Activated CD4-positive, alpha-beta T cell treated with anti-CD3 and anti-CD28 coated beads, Interleukin-2, amount 50 U/mL, for 1 hour (primary cell): ENCODE measurements around the gene MCTP1.

Source experiments
- DNase-seq: peaks from one replicate; pipeline ENCODE4 v3.0.0-alpha.2; 2020

MCTP1 gene

DNA sequence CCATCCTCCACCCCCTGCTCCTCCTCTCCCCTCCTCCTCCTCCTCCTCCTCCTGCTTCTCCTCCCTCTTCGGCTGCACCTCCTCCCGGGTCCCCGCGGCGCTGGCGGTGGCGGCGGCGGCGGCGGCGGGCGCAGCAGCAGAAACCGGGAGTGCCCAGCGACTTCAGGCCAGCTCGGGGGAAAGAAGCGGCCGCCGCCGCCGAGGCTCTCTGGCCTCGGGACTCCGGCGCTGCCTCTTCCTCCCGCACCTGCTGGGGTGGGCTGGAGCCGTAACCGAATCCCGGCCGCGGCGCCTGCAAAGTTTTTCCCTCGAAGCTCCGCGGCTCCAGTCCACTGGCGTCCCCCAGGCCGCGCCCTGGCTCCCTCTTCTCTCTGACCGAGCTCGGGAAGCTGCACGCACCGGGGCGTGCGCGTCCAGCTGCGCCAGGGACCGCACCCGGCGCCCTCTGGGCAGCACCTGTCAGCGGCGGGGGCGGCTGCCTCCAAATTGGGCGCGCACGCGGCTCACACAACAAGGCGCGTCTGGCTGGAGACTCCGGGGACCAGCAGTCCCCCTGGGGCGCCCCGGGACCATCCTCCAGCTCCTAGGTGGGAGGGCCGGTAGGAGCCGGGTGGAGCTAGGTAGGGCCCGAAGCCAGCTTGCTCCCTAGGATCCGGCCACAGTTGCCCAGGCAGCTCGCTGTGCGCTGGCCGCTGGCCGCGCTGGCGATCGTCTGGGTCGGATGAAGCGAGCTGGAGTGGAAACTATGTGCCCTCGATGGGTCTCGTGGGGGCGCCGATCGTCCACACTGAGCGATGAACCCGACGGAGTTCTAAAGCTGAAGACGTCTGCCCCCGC is at the start of gene MCTP1:
TSS of gene MCTP1 (minus strand) at position 523 of the 837 bp plus-strand sequence.
- DNase-seq = no peak

DNA sequence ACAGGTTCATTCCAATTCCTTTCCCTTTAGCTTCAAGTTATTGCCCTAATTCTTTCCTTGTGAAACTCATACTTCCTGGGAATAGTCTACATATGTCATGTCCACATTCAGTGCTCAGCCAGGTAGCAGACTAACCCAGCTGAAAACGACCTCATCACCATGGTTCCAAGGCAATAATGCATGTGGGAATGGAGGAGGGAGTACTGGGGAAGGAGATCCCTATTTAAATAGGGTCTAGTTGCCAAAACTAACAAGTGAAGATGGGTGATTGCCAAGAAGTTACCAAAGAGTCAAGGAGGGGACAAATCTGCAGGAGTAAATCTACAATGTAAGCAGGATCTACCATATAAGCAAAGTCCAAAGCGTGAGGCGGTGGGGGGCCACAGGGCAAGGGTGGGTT is 47.3 kb upstream of the MCTP1 start:
- DNase-seq = no peak

DNA sequence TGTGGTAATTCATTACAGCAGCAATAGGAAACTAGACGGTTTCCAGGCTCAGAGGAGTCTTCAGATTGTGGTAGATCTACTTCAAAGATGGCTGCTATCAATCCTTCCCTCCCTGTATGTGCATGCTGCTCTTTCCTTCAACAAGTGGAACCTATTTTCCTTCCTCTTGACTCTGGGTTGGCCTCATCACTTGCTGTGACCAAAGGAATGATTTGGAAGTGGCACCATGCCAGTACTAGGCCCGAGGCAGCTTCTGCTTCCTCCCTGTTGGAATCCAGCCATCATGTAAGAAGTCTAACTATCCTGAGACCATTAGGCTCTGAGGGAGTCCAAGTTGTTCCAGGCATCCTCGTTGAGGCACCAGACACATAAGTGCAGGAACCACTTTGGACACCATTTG is 46.5 kb upstream of the MCTP1 start:
- no peak for DNase-seq

DNA sequence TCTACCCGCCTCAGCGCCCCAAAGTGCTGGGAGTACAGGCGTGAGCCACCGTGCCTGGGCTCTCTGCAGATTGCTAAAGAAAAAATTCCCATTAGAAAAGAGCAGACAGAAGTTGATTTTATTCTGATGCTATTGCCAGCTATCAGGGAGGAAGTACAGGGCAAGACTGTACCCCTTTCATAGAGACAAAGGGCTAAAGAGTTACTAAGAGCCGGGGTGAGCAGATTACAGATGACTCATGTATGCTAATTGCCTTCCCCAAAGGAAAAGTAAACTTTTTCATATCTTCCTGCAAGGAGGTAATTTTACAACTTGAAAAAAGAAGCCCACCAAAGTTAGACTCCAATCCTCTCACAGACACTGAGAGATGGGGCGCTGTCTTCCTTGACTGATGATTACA is 42.3 kb upstream of the MCTP1 start:
- DNase-seq = no peak

DNA sequence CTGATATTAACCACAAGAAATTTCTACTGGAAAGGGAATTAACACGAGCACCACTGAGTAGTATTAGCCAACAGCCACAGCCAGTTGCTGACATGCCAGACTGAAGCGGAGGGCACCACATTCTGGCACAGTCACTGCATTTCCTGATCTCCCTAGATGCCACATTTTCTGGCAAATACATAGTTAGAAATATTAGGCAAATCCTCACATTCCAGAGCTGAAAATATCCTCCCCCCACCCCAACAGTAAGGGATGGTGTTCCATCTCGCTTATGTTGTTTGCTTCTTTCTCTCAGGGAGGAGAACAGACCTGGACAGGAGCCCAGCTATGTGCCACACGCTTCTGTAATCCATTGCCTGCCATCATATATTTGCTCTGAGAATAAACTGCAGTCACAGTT is 32.8 kb upstream of the MCTP1 start:
- DNase-seq = no peak

DNA sequence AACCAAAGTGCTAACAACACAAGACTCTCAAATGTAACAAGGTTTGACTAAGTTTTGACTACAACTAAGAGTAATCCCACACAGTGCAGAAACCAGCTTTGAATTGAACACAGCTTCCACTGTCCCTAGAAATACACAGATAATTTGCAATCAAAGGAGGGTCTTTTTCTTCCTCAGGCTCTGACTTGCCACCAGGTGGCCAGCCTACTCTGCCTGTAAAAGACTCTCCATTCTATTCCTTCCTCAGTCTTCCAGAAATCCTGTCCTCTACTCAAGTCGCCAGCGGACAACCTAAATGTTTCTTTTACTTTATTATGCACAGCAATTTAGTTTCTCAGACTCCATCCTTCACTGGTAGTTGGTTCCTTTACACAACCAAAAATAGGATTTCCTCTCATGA is 32.2 kb upstream of the MCTP1 start:
- DNase-seq = no peak

DNA sequence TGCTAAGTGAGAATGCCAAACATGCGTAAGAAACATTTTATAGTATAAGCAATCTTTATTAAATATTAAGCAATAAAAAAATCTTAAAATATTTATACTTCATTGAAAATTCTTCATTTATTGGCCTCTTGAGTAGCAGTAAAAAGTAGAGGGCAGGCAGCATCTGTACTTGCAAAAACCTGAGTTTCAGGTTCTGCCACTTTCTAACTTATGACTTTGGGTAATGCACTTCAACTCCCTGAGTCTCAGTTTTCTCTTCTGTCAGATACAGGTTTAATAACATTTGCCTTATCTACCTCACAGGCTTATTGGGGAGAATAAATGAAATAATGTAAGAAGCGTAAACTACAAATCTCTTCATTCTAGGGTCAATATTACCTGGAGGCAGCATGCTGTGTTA is 19.8 kb upstream of the MCTP1 start:
- no peak for DNase-seq

DNA sequence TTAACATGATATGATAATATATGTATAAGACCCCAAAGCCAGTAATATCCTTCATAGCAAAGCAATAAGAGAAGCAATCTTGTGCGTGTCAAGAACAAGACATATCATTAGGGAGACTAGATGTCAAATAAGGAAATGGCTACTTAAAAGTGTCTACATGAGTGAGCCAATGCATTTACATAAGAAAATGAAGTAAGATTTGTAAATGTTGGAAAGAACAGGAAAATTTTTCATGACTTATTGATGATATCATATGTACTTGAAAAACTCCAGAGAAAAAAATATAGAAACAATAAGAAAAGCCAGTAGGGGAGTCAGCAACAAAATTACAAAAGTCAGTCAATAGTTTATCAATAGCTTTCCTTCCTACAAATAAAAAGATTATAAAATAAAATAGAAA is 13.8 kb upstream of the MCTP1 start:
- no peak for DNase-seq

DNA sequence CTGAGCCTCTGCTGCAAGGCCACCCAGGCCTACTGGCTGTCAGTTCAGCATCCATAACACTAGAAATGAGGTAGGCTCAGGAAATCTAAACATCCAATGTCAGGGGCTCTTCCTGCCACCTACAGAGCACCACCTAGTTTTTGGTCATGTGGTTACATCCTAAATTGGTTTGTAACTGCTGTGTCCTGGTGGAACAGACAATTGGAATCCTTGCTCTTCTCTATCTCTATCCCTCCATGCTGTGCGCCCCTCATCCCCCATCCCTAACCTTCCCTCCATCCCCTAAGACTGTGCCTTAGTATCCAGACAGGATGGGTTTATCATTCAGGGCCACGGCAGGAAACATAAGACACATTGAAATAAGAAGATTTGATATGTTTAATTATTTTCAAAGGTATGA is 11.4 kb upstream of the MCTP1 start:
- no peak for DNase-seq

DNA sequence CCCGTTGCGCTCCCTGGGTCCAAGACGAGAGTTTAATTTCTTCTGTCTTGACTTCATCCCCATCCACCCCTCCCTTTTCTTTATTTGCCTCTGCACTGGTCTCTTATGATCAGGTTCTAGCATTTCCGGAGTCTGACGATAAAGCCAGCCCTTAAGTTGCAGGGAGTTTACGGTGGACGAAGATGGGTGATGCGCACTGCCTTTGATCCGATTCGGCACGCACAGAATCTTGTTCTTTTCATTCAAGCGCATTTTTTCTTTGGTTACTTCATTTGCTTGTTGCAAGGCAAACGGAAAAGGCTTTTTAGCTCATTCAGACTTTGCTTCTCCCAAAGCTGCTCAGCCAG is 488 bp upstream of the MCTP1 start:
- DNase-seq = no peak

DNA sequence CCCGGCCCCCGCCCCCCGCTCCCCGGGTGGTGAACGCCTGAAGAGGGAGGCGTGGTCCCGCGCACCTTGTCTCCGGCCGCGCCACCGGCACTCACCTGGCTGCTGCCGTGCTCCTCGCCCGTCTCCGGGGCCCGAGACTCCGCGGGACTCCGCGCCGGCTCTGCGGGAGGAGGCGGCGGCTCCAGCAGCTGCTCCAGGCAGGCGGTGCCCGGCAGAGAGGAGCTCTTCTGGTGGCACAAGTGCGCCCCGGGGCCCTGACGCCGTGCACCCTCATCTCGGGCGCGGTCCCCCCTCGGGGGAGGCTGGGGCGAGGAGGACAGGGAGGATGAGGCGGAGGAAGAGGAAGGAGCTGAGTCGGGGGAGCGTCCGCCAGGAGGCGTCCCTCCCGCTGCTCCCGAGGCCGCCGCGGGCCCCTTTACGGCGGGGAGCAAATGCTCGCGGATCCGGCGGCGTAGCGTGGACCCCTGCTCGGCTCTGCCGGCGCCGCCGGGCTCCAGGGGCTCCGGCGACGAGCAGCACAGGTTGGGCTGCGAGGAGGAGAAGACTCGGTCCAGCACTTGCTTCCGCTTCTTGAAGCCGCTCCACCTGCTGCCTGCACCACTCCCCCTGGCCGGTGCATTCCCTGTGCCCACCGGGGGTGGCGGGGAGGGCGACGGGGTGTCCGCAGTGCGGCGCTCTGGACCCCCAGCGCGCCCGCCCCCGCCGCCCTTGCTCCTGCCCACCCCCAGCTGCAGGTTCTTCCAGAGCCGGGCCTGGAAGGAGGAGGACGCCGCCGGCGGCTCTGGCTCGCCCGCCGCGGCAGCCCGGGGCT is 928 bp downstream of the MCTP1 start:
- DNase-seq = no peak

DNA sequence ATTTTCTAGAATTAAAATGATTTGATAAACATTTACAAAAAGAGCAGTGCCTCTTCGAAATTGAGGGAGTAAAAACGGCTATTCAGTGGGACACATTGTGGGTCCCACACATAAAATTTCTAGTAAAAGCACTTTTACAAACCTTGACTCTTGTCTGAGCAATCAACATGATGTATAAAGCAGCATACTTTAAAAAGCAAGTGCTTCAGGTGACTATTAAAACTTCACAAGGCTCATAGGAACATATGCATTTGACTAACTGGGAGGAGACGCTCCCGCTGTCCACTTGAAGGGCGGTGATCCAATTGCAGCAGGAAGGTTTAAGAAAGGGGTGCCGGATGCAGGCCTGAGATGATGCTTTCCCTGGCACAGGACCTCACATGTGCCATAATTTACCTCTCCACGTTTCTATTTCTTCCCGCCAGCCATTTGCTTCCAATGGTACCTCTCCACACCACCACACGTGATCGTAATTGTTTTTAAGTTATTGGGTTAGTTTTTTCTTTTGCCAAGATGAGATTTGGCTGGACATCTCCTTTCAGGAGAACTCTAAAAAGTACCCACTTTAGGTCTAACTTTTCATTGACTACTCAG is 1.8 kb downstream of the MCTP1 start:
- DNase-seq = no peak

DNA sequence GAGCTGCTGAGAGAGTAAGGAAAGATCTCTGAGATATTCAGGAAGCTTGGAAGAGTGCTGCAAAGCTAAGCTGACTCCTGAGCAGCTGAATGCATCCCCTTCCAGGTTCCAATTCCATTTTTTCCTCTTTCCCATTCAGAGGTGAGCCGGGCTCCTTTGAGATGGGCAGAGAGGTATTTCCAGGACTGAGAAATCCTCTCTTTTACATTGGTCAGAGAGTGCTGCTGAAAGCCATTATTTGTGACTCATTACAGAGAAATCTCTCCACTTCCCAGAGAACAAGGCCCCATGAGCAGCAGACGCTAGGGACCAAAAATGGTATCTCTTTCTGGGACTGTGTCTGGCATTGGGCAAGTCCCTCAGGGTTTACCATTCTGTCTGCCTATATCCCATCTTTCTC is 3.7 kb downstream of the MCTP1 start:
- DNase-seq = no peak

DNA sequence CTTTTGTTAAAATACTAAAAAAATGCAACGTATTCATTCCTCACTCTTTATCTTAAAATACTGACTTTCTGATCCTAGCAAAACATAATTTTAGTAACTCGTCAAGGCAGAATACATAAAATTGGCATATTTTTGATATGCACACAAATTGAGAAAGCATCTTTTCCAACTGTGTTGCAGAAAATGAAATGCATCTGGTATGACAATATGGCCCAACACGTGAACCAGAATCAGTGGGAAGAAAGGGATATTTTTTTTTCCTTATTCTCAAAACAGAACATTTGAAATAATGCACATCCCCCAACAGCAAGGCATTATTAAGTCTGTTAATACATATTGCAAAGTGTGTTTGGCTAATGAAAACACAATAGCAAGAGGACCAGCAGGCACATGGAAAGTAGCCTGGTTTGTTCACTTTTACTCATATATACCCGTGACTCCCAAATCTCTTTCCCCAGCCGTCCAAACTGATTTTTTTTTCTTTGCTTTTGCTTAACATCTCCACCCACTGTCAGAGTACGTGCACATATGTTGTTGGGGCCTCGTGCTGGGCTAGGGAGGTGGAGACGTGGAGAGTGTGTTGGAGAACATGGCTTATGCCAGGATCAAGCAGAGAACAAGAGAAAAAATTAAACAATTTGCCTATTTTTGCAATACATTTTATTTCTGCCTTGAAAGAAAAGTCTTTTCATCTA is 4.3 kb downstream of the MCTP1 start:
- no peak for DNase-seq

DNA sequence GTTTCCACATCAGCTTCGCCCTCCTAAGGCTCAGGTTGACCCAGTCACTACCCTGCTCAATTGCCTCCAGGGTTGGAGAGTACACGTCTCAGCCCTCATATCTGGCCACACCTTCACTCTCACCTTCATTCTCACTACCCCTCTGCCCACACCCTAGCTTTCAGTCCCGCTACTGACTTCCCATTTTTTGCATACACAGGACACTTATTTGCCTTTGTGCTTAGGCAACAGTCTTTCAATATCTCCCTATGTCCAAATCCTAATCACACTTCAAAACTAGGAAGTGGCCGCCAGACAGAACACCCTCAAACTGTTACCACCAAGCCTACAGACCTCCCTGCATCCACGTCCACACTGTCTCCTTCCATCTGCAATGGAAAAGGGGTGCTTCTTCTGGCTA is 10.9 kb downstream of the MCTP1 start:
- DNase-seq = no peak

DNA sequence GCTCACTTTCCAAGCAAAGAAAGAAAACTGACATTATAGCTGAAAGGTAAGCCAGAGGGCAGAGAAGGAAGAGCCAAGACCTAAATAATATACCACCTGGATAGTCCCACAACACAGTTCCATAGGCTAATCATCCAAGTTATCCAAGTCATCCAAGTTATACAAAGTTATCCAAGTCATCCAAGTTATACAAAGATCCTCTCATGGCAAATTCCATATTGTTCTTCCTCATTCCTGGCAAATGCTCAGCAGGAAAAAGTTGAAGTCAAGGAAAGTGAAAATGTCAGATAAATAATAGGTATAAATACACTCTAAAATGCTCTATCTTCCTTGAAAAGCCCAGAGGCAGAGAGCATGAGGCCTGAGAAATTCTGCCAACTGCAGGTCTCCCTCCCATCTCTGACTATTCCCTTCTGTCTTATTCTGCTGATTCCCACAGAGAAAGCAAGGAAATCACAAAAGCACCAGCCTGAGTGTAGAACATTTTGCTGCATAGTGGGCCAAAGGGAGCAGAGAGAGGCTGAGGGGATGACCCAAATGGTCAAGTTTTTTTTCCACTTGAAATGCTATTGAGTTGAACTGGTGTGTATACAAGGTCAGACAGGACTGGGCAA is 12.5 kb downstream of the MCTP1 start:
- DNase-seq = no peak

DNA sequence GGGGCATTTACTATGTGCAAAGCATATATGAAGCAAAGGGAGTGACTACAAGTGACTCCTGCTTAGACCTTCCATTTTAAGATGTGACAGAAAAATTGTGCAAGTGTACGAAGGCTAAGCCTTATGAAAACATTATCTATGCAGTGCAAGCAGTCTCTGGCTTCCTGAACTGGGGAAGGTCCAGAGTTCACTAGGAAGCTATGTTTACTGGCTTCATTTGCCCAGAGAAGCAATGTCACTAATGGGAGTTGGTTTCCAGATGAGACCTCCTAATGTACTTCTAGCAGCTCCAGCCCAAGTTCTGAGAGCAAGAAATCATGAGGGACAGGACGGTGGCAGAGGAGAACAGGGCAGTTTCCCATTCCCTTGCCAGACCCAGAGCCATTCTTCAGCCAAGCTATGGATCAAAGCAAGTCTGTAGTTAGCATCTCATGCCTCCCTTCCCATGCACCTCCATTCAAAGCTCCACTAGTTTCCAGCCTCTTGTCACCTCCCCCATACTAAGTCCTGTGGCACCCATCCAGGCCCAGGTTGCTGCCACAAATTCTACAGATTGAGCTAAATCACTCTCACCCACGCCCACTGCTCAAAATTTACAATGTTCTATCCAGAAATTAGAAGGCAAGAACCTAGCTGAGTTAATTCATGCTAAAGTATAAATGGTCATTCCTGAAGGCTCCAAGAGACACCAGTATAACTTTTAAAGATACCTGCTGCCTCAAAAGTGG is 21.8 kb downstream of the MCTP1 start:
- no peak for DNase-seq

DNA sequence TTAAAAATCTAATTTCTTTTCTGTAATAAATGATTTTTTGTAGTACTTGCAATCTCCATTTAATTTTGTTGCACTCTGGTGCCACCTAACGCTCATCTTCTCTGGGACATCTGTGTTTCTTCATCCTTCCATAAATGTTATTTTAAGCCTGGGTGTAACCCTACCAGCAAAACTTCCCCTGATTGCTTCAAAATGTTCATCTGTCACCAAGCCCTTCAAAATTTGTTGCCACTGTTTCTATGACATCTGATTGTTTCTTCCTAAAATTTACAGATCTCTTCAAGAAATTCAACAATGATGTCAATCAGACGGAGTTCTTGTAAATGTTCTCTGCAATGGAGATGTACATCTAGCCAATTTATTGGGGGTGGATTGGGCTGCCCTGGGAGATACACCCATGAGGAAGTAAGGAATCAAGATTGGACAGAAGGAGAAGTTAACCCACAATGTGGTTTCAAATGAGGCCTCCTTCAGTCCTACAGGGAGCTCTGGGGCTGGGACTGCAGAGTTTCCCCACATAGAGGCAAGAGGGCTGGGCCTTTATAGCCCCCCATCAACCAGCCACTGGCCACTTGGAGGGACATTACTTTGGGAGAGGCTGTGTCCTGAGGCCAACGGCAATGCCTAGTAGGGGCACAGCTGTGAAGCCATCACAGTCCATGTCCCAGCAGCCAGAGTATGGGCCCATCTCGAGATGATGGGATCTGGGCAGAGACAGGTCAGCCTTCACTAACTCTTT is 23.3 kb downstream of the MCTP1 start:
- no peak for DNase-seq

DNA sequence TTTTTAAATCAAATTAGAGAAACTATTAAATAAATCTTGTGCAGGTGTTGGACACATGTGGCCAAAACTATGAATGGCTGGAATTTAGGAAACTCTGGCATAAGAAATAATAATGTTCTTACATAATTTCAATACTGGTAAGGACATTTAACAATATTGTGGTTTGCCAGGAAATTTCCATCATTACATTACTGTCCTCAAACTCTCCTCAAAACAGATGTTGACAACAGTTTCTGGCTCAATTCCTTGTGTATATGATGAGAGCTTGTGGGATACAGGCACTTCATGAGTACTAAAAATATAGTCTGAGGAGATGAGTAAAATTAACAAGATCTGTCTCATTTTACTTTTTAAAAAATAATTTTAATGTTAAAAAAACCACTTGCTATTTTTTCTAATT is 27.9 kb downstream of the MCTP1 start:
- no peak for DNase-seq

DNA sequence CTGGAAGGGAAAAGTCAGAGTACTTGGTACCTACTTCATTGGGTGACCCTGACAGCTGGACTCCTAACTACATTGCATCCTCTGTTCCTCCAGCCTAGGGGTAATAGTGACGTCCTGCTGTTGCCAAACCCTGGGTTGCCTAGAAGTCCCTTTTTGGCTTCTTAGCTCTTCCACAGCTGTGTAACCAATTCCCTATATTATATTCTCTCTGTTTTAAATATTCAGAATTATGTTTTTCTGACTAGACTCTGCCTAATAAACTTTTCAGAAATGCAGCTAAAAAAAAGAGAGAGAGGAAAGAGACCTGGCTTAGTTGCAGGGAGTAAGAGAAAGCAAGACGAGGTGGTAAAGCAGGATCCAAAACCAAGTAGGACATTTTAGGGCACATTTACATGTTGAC is 28.4 kb downstream of the MCTP1 start:
- DNase-seq = no peak

DNA sequence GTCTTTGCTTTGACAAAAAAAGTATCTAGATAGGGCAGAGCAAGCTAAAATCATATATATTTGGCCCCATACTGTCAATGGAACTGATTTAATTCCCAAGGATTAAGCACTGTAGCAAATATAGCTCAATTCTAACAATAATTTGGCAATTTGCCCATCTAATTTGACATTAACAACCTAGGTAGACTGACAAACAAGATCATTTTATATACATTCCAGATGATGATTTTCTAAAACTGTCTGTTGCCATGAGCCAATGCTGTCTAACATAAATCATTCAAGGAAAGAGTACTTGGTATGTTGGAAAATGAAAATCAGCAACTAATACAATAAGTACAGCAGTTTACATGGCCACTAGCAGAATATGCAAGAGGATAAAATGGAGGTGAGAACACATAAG is 32.1 kb downstream of the MCTP1 start:
- no peak for DNase-seq

DNA sequence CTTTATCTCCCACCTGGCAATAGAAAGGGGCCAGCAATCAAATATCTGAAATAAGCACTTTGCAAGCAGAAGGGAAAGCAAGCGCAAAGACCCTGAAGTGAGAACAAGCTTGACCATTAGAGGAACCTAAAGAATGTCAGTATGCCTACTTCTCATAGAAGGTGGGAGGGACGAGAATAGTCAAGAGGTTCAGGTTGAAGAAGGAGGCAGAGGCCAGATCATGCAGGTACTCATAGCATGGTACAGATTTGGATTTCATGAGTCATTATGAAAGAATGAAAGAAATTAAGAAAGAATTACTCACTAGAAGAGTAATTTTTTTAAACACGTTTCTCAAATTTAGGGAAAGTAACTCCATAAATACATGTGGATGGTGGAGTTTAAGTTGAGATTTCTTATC is 33.7 kb downstream of the MCTP1 start:
- no peak for DNase-seq
